HG02852 (cell line): Measurements from ENCODE around the gene APOO.
A peak's percentile ranks its signal among the peaks of the same experiment; 100 is the strongest.

Experiments
- ATAC-seq: cut with Tn5 transposase; IDR thresholded peaks from one replicate; pipeline ENCODE4 v1.9.1; 2021; ENCODE audit warnings: mild to moderate bottlenecking, moderate library complexity; ENCODE audit not compliant: unreplicated experiment

APOO gene

DNA sequence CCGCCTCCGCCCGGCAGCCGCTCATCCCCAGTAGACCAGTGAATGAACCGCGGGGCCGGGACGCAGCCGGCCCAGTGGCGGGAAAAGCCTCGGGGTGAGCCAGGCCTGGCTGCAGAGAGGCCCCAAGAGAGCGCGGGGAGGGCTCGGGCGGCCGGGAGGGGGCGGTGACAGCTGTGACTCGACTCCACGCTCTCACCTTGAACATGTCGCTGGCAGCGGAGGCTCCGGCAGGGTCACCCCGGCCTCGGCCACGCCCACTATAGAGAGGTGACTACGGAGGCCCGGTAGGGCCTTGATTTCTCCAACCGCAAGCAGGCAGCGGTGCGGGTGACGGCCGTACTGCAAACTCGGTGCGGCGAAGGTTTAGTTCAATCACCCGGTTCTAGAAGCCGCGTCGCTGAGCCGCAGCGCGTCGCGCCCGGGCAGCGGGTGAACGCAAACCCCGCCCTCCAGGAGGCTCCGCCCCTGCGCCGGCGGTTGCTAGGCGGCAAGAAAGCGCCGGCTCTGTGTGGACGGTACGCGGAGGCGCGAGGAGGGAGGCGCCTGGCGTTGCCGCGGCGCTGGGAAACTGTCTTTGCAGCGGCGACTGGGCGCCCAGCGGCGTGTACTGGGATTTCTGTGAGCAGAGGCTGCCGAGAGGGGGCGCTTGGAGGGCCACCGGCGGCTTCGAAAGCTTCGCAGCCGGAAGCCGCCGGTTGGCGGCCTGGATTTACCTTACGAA, at the start of gene APOO, which contains the start of gene CXorf58:
TSS of gene APOO (minus strand) at position 441 of the 721 bp plus-strand sequence. CDS start at position 205, 236 bp downstream.
TSS of gene CXorf58 (plus strand) at position 509 of the 721 bp plus-strand sequence. CDS start 2,297 bp downstream, outside the sequence.
- peak; percentile 88 for ATAC-seq

DNA sequence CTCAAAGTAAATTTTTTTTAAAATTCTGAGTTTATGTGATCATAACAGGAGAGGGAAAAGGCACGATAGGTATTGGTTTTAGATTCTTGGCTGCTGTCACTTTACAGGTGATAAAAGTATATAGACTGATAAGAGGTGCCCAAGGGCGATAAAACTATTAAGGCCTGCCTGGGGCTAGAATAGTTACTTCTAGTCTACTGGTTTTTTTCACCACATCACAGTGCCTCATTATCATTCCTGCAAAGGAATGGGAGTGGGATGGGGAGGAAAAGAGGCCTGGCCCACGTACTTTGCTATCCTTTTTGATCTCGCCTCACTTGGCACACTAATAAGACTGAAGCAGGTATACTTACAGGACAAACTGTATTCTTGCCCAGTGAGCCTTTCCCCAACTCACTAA, 46.7 kb upstream of the APOO start:
- no peak for ATAC-seq

GRCh38 chrX:23953908-23954269, 46.2 kb upstream of the APOO start:
- ATAC-seq = no peak

DNA sequence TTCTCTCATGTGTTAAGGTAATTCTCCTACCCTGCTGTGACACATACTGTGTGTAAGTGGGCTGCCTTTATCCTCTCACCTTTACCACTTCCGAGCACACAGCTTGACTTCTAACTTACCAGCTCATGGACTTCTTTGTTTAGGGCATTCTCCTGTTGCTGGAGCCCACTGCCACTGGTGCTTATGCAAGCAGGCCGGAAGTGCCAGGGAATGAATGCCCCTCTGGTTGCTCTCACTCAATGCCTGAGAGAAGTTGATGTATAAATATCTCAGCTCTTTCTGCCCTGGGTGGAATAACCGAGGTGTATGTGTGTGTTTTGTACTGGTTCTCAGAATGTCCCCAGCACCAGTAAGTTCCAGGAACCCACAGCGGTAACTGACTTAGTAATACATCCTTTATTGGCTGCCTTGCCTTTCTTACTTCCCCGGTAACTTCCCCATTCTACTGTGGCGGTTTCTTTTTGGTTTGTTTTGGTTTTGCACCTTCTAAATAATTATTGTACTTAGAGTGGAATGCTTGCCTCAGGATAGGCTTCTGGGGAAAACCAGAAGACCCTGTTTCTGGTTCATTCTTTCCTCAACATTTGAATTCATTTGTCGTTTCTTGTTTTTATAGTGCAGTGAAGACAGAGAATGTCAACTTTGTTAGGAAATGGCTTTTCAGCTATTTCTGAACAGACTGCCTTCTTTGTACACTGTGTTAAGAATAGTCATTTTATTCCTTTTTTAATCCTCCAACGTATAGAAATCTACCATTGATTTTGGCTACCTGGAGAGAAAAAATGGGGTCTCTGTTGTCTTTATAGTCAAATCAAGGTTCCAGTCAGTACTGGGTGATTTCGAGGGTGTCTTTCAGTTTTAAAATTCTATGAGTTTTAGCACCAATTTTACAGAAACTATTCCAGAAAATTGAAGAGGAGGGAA, 45.5 kb upstream of the APOO start:
- peak; percentile 96 for ATAC-seq

- ATAC-seq = no peak
Measured at GRCh38 chrX:23952391-23952790, 44.7 kb upstream of the APOO start.

GRCh38 chrX:23945206-23945605, 37.5 kb upstream of the APOO start:
- no peak for ATAC-seq

GRCh38 chrX:23944234-23944633, 36.5 kb upstream of the APOO start:
- no peak for ATAC-seq

- ATAC-seq = no peak
Measured at GRCh38 chrX:23939203-23939602, 31.5 kb upstream of the APOO start.

DNA sequence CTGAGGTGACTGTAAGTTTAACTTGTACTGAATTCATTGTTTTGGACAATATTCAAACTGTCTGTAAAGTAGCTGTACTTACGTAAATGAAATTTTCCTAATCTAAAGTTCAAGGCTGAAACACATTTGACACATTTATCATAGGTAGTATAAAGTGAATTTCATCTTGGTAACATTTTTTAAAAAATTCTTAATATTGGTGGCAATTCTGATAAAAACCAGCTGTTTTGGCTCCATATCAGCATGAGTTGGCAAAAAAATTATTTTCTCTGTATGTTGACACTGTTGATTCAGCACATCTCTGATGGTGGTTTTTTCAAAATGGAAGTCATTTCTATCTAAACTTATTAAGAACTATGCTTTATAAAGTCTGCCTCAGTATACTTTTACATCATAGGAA, 31.0 kb upstream of the APOO start:
- no peak for ATAC-seq

DNA sequence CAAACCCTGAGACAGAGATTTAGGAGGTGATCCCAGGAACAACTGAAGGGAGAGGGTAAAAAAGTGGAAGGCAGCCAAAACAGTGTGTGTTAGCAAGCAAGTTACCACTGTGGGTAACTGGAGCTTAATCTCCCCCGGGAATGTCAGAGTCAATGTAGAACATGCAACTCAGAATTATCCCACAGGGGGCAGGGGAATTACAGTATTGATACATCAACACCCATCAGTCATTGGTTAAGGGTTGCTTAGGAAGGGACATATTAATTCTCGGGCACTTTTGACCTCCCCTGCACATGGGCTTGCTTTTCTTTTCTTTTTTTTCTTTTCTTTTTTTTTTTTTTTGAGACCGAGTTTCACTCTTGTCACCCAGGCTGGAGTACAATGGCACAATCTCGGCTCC, 29.4 kb upstream of the APOO start:
- no peak for ATAC-seq

DNA sequence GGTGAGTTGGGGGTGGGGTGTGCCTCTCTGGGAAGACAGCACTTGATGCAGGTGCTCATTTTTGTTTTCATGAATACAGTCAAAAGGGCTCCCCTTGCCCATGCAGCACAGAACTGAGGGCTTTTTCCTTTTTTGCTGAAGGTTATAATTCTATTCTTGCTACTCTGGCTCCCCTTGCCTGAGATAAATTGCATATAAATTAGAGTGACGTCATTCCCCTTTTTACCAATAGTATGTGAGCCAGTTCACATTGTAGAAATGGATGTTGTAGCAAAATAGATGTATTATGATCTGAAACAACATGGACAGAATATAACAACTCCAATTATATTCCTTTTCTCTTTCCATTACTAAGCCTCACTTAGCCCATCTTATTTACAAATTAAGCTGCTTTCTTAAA, 28.4 kb upstream of the APOO start:
- no peak for ATAC-seq

- ATAC-seq = no peak
Measured at GRCh38 chrX:23935106-23935505, 27.4 kb upstream of the APOO start.

DNA sequence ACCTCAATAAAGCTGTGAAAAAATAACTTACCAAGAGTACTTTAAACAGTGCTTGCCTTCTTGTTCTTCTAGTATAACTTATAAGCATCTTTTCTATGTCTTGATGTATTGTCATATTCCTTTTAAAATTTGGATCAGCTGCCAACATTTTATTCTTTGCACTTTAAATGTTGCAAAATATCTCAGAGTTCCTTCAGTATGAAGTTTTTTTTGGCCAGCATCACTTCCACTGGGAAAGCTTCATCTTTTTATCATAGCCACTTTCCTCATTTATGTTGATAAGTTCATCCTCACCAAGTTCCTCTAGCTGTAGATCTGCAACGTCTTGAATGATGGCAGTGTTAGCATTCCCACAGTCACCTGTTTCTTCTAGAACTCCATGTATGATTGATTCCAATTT, 24.3 kb upstream of the APOO start:
- no peak for ATAC-seq

DNA sequence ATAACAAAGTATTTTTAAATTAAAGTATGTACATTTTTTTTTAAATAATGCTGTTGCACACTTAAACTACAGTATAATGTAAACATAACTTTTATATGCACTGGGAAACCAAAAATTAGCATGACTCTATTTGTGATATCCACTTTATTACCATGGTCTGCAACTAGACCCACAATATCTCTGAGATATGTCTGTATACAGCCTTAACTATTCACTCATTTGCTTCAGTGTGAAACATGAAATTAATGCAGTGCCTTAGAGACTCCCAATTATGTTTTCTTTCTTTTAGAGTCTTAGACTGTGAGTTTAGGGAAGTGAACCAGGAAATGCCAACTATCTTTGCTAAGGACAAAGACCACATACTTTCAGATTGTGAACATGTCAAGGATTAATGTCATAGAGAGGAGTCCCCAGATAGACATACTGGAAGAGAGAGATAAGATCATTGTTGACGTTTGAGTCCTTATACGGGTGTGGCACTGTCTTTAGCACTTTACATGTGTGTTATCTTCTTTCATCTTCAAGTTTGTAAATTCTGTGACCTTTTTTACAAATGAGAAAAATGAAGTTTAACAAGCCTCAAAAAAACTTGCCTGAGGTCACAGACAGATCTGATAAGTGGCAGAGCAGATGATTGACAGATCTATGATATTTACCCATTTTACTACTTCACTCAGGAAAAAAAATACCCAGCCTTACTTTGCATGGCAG, 23.3 kb upstream of the APOO start:
- ATAC-seq = no peak

DNA sequence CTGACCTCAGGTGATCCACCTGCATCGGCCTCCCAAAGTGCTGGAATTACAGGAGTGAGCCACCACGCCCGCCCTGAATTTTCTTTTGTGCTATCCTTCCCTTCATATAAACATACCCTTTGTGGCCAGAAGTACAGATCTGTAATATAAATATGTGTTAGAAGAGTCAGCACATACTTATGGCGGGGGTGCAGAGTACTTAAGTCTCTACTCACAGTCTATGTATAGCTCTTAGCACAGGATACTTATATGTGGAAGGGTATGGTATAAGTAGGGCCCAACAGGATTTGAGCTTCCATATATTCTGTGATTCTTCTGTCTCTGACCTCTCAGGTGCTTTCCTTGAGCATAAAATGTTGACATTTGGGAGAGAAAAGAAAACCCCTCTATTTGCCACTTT, 18.3 kb upstream of the APOO start:
- no peak for ATAC-seq

DNA sequence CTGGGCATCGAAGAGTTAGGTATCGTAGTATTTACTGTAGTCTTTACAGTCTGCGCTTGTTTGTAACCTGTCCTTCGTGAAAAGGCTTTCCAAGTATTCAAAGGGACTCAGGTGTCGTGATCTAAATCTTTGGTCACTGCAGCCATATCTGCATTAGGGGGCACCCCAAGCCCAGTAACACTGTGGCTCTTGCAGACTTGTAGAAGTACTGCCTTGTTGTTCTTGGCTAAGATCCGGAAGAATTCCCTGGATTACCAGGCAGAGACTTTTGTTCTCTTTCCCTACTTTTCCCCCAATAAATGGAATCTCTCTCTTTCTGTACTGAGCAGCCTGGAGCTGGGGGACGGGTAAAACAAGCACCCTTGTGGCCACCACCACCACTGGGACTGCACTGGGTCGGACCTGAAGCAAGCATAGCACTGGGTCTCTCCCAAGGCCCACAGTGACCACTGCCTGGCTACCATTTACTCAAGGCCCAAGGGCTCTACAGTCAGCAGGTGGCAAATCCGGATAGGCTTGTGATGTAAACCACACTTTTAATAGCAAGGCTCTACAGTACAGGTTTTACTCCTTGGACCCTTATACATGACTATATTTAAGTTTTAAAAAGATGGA, 12.1 kb upstream of the APOO start:
- no peak for ATAC-seq

GRCh38 chrX:23919148-23919547, 11.4 kb upstream of the APOO start:
- no peak for ATAC-seq

GRCh38 chrX:23911126-23911835, 3.5 kb upstream of the APOO start:
- no peak for ATAC-seq

DNA sequence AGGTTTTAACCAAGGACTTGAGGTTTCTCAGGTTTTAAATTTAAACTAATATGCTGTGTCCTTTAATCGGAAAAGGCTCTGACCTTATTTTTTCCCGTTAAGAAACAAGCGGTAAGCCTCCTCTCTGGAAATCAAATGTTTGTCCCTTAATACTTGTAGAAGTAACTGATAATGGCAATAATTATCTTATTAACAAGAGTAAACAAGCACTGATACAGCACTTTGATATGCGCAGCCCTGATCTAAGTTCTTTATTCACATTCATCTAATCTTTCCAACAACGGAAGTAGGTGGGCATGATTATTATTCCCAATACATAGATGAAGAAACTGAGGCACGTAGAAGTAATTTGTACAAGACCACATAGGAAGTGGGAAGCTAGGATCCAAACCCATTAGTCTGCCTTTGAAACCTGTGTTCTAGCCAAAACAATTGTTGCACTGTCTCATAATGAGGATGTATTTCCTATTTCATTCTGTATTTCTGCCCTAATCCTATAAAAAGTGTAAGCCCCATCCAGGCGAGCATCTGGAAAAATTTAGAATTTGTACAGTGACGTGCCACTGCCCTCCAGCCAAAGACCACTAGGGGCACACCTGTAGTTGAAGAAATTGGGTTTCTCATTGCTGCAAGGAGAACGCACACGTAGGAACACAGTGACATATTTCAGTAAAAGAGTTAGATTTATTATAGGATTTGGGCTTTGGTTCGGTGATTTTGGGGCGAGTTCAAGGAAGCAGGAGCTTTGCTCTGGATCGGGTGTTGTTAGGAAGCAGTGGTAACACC, 674 bp upstream of the APOO start:
- ATAC-seq = no peak

DNA sequence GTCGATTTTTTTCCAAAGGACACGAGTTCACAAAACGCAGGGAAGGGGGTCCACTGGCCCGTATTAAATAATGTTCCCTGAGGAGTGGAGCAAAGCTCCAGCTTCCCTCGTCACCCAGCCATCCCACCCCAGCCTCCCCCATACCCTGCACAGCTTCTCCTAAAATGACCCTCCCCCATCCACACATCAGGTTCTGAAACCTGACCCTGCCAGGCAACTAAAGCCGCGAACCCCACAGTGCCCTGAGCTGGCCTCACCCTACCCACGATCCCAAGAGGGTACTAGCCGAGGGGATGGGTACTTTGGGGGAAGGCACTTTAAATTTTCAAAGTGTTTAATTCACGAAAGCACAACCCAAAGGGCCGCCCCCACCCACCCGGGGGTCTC, 634 bp downstream of the APOO start:
- no peak for ATAC-seq
